Left forelimb (tissue), 1 donor: ENCODE data around the gene TRIM38.
"Not testable (repeated sequence)": the region's sequence is repeated elsewhere in the genome, so short reads cannot be mapped to it uniquely, and the experiment has no call there.

Experiments
- DNase-seq: peaks from one replicate; pipeline ENCODE4 v3.0.0-alpha.2; 2018; ENCODE audit warnings: low spot score

TRIM38 gene

GRCh38 chr6:25942561-25943147 is 19.9 kb upstream of the TRIM38 start:
- no peak for DNase-seq

GRCh38 chr6:25943887-25944286 is 18.7 kb upstream of the TRIM38 start:
- DNase-seq, result no peak

- DNase-seq, result no peak
Observed at GRCh38 chr6:25944688-25945574, 17.7 kb upstream of the TRIM38 start.

- not testable (repeated sequence) for DNase-seq
Observed at GRCh38 chr6:25945738-25946137, 16.9 kb upstream of the TRIM38 start.

GRCh38 chr6:25946631-25947030 is 16.0 kb upstream of the TRIM38 start:
- DNase-seq, result no peak

GRCh38 chr6:25947492-25947891 is 15.1 kb upstream of the TRIM38 start:
- DNase-seq, result not testable (repeated sequence)

- no peak for DNase-seq
Observed at GRCh38 chr6:25949695-25950094, 12.9 kb upstream of the TRIM38 start.

- DNase-seq, result no peak
Observed at GRCh38 chr6:25950297-25950696, 12.3 kb upstream of the TRIM38 start.

- DNase-seq, result no peak
Observed at GRCh38 chr6:25951296-25952032, 11.1 kb upstream of the TRIM38 start.

- no peak for DNase-seq
Observed at GRCh38 chr6:25952535-25952934, 10.1 kb upstream of the TRIM38 start.

- DNase-seq, result no peak
Observed at GRCh38 chr6:25953733-25954132, 8.9 kb upstream of the TRIM38 start.

GRCh38 chr6:25954756-25955155 is 7.8 kb upstream of the TRIM38 start:
- DNase-seq, result no peak

- DNase-seq, result no peak
Observed at GRCh38 chr6:25956226-25956625, 6.4 kb upstream of the TRIM38 start.

- DNase-seq, result no peak
Observed at GRCh38 chr6:25958700-25959162, 3.9 kb upstream of the TRIM38 start.

- DNase-seq, result no peak
Observed at GRCh38 chr6:25959890-25960536, 2.6 kb upstream of the TRIM38 start.

GRCh38 chr6:25960734-25961133 is 1.9 kb upstream of the TRIM38 start:
- DNase-seq, result no peak

- no peak for DNase-seq
Observed at GRCh38 chr6:25961619-25962148, 918 bp upstream of the TRIM38 start.

GRCh38 chr6:25963426-25964123 is 973 bp downstream of the TRIM38 start:
- DNase-seq, result no peak

GRCh38 chr6:25965058-25965457 is 2.5 kb downstream of the TRIM38 start:
- no peak for DNase-seq

GRCh38 chr6:25966711-25967110 is 4.1 kb downstream of the TRIM38 start:
- no peak for DNase-seq

GRCh38 chr6:25968769-25969168 is 6.2 kb downstream of the TRIM38 start:
- DNase-seq, result no peak
